Measurements from ENCODE around the gene EPN2. TPM values are rescaled to one million over a fixed set of nuclear protein-coding genes. Genes with fewer than 3 reads are reported as not detected.

EPN2 gene
- total RNA-seq, 4 donors from 2014 or later: 26.5 to 49.2 (median 38.9) TPM

- Histone ChIP-seq H3K27ac (replicated peaks in 1 of 4) (peak overlapping the region; percentile 34 to 71 (median 52)), H3K9me3 (no peaks in the 10 kb centered on the region), H3K4me1 (peaks cover 68 to 87% (median 84%) of the 10 kb centered on the region in 4 donors), H3K27me3 (no peaks in the 10 kb centered on the region), H3K4me3 (peak overlapping the region in 1 of 4 donors; percentile 5), H3K36me3 (peaks cover 0 to 16% (median 13%) of the 10 kb centered on the region in 4 donors)
- 54% methylated on average over 11 of the region's 11 CpGs for WGBS
- intact Hi-C loops (cut with DNase I): no loop called here
- TF ChIP-seq POLR2AphosphoS5 (IDR thresholded peaks at IDR 0.05): no peak
- no peak for TF ChIP-seq CTCF (IDR thresholded peaks at IDR 0.05)
- no peak for TF ChIP-seq EP300 (IDR thresholded peaks at IDR 0.05)
- TF ChIP-seq POLR2A (IDR thresholded peaks at IDR 0.05; ENCODE audit: low read depth): no peak
- DNase-seq (ENCODE audit: extremely low spot score): no peak
These were observed 49.7 kb downstream of the EPN2 start for GRCh38 chr17:19286751-19287341.

- no peak for DNase-seq (ENCODE audit: extremely low spot score)
- H3K4me1 ChIP-seq: peaks cover 71 to 93% (median 89%) of the 10 kb centered on the region in 4 donors
- 65% methylated on average over 2 of the region's 2 CpGs for WGBS
- TF ChIP-seq EP300 (IDR thresholded peaks at IDR 0.05) (no peak), CTCF (IDR thresholded peaks at IDR 0.05) (no peak), POLR2A (IDR thresholded peaks at IDR 0.05; ENCODE audit: low read depth) (no peak), POLR2AphosphoS5 (IDR thresholded peaks at IDR 0.05) (no peak)
- intact Hi-C loops (cut with DNase I): no loop called here
- H3K36me3 ChIP-seq: peaks cover 0 to 16% (median 13%) of the 10 kb centered on the region in 4 donors
- no peaks in the 10 kb centered on the region for H3K27me3 ChIP-seq
- no peaks in the 10 kb centered on the region for H3K9me3 ChIP-seq
- H3K4me3 ChIP-seq: no peak overlapping the region
- peak overlapping the region in 3 of 4 donors; percentile 12 to 71 (median 45) for H3K27ac ChIP-seq (replicated peaks in 1 of 4)
These were observed 50.5 kb downstream of the EPN2 start for GRCh38 chr17:19287651-19288050.

- intact Hi-C loops (cut with DNase I): no loop called here
- peaks cover 70 to 92% (median 89%) of the 10 kb centered on the region in 4 donors for H3K4me1 ChIP-seq
- H3K9me3 ChIP-seq: no peaks in the 10 kb centered on the region
- DNase-seq (ENCODE audit: extremely low spot score): no peak
- H3K36me3 ChIP-seq: peaks cover 0 to 9% (median 7%) of the 10 kb centered on the region in 4 donors
- TF ChIP-seq POLR2AphosphoS5 (IDR thresholded peaks at IDR 0.05): no peak
- TF ChIP-seq CTCF (IDR thresholded peaks at IDR 0.05): no peak
- TF ChIP-seq EP300 (IDR thresholded peaks at IDR 0.05): no peak
- no peak for TF ChIP-seq POLR2A (IDR thresholded peaks at IDR 0.05; ENCODE audit: low read depth)
- 52% methylated on average over 5 of the region's 5 CpGs for WGBS
- H3K27ac ChIP-seq (replicated peaks in 1 of 4): peak overlapping the region; percentile 8 to 71 (median 28)
- H3K27me3 ChIP-seq: no peaks in the 10 kb centered on the region
- no peak overlapping the region for H3K4me3 ChIP-seq
These were observed 51.3 kb downstream of the EPN2 start for GRCh38 chr17:19288453-19288852.

- DNase-seq (ENCODE audit: extremely low spot score): no peak
- WGBS: 55% methylated on average over 9 of the region's 9 CpGs
- Histone ChIP-seq H3K27ac (replicated peaks in 1 of 4) (peak overlapping the region in 3 of 4 donors; percentile 3 to 52 (median 40)), H3K9me3 (no peaks in the 10 kb centered on the region), H3K4me1 (peaks cover 54 to 79% (median 71%) of the 10 kb centered on the region in 4 donors), H3K27me3 (no peaks in the 10 kb centered on the region), H3K36me3 (peaks cover 0 to 5% (median 3%) of the 10 kb centered on the region in 4 donors), H3K4me3 (no peak overlapping the region)
- intact Hi-C loops (cut with DNase I): no loop called here
- no peak for TF ChIP-seq POLR2A (IDR thresholded peaks at IDR 0.05; ENCODE audit: low read depth)
- TF ChIP-seq POLR2AphosphoS5 (IDR thresholded peaks at IDR 0.05): no peak
- no peak for TF ChIP-seq EP300 (IDR thresholded peaks at IDR 0.05)
- TF ChIP-seq CTCF (IDR thresholded peaks at IDR 0.05): no peak
These were observed 53.0 kb downstream of the EPN2 start for GRCh38 chr17:19290066-19290705.

All from esophagus muscularis mucosa (tissue), 4 donors.